HG02623 (cell line): Measurements from ENCODE around the gene NCEH1.
"Not testable (repeated sequence)": the region's sequence is repeated elsewhere in the genome, so short reads cannot be mapped to it uniquely, and the experiment has no call there.

Source experiments
- ATAC-seq: cut with Tn5 transposase; IDR thresholded peaks from one replicate; pipeline ENCODE4 v1.9.1; 2021; ENCODE audit warnings: moderate library complexity; ENCODE audit not compliant: unreplicated experiment

NCEH1 gene

GRCh38 chr3:172676196-172676922 lies 34.5 kb downstream of the NCEH1 start:
- ATAC-seq: no peak

GRCh38 chr3:172675441-172676193 lies 35.2 kb downstream of the NCEH1 start:
- ATAC-seq: no peak

GRCh38 chr3:172673210-172673679 lies 37.6 kb downstream of the NCEH1 start:
- peak; percentile 83 for ATAC-seq

- ATAC-seq: no peak
These were observed 41.8 kb downstream of the NCEH1 start for GRCh38 chr3:172669021-172669420.

GRCh38 chr3:172666873-172667694 lies 43.8 kb downstream of the NCEH1 start:
- ATAC-seq: peak; percentile 95

GRCh38 chr3:172666181-172666872 lies 44.5 kb downstream of the NCEH1 start:
- no peak for ATAC-seq

GRCh38 chr3:172665510-172665909 lies 45.4 kb downstream of the NCEH1 start:
- ATAC-seq: not testable (repeated sequence)

- ATAC-seq: not testable (repeated sequence)
These were observed 50.4 kb downstream of the NCEH1 start for GRCh38 chr3:172660421-172660820.

GRCh38 chr3:172659246-172660002 lies 51.4 kb downstream of the NCEH1 start:
- ATAC-seq: no peak

GRCh38 chr3:172658344-172659245 lies 52.3 kb downstream of the NCEH1 start:
- ATAC-seq: no peak

GRCh38 chr3:172656602-172657001 lies 54.3 kb downstream of the NCEH1 start:
- no peak for ATAC-seq

- no peak for ATAC-seq
These were observed 55.5 kb downstream of the NCEH1 start for GRCh38 chr3:172655388-172655787.

GRCh38 chr3:172654470-172654869 lies 56.4 kb downstream of the NCEH1 start:
- no peak for ATAC-seq

- no peak for ATAC-seq
These were observed 57.8 kb downstream of the NCEH1 start for GRCh38 chr3:172653004-172653572.

- no peak for ATAC-seq
These were observed 58.8 kb downstream of the NCEH1 start for GRCh38 chr3:172651936-172652625.

GRCh38 chr3:172649987-172650386 lies 60.9 kb downstream of the NCEH1 start:
- ATAC-seq: no peak

GRCh38 chr3:172648747-172649146 lies 62.1 kb downstream of the NCEH1 start:
- no peak for ATAC-seq

GRCh38 chr3:172647823-172648222 lies 63.0 kb downstream of the NCEH1 start:
- no peak for ATAC-seq
